ENCODE measurements around the gene PCARE. TPM values are rescaled to one million over a fixed set of nuclear protein-coding genes. Genes with fewer than 3 reads are reported as not detected.
A peak's percentile ranks its signal among the peaks of the same experiment; 100 is the strongest.

PCARE gene
- total RNA-seq, 4 donors from 2014 or later = 0.03 to 1.3 (median 0.36) TPM; not detected in 1

GRCh38 chr2:29117636-29118303 lies 43.4 kb upstream of the PCARE start:
- Histone ChIP-seq H3K9me3 (no peaks in the 10 kb centered on the region), H3K4me1 (peaks cover 41 to 58% of the 10 kb centered on the region in 2 donors), H3K4me3 (peak overlapping the region in 2 of 4 donors; percentile 70 to 75), H3K36me3 (peaks cover 0 to 9% of the 10 kb centered on the region in 2 donors), H3K27ac (peak overlapping the region; percentile 85 to 94 (median 93)), H3K27me3 (no peaks in the 10 kb centered on the region)
- DNase-seq (no peak), ATAC-seq (no peak)
- in situ Hi-C loops (cut with MboI; ENCODE audit: low sequenced_read_pairs in 4 of 4) = loop anchor here in 1 of 4 donors (10.0 kb wide), 1 partner anchor 103 kb away; no protein-coding TSS in a partner anchor
- intact Hi-C loops (cut with DNase I; ENCODE audit: low total_unique reads) = loop anchor here (10.0 kb wide), 1 partner anchor 723 kb away; the partner anchor contains the start of gene FOSL2
- TF ChIP-seq CTCF (IDR thresholded peaks at IDR 0.05 in 4 of 5, conservative IDR thresholded peaks at IDR 0.05 in 1 of 5) (no peak), POLR2A (IDR thresholded peaks at IDR 0.05) (no peak)

- H3K36me3 ChIP-seq = no peaks in the 10 kb centered on the region
- peak overlapping the region; percentile 85 to 94 (median 93) for H3K27ac ChIP-seq
- peak; percentile 77 to 79 for DNase-seq
- no peaks in the 10 kb centered on the region for H3K27me3 ChIP-seq
- no peaks in the 10 kb centered on the region for H3K9me3 ChIP-seq
- in situ Hi-C loops (cut with MboI; ENCODE audit: low sequenced_read_pairs in 4 of 4) (loop anchor here in 1 of 4 donors (10.0 kb wide), 1 partner anchor 101 kb away; no protein-coding TSS in a partner anchor), intact Hi-C loops (cut with DNase I; ENCODE audit: low total_unique reads) (loop anchor here (2.0 to 10.0 kb wide), 3 partner anchors 49 to 721 kb away; partner anchors contain the start of gene FOSL2)
- ATAC-seq = peak; percentile 47 to 49
- peaks cover 42 to 58% of the 10 kb centered on the region in 2 donors for H3K4me1 ChIP-seq
- peak overlapping the region; percentile 63 to 75 (median 70) for H3K4me3 ChIP-seq
- TF ChIP-seq POLR2A (IDR thresholded peaks at IDR 0.05) (peak; percentile 51 to 69), CTCF (IDR thresholded peaks at IDR 0.05 in 4 of 5, conservative IDR thresholded peaks at IDR 0.05 in 1 of 5) (no peak)
Observed at GRCh38 chr2:29115797-29116781, 41.8 kb upstream of the PCARE start.

GRCh38 chr2:29114946-29115609 lies 40.8 kb upstream of the PCARE start, which contains the start of gene CLIP4:
CLIP4 (plus strand) TSS chr2:29115415; CDS start chr2:29121389, 5,974 bp downstream.
- TF ChIP-seq POLR2A (IDR thresholded peaks at IDR 0.05) (peak; percentile 79 to 89), CTCF (IDR thresholded peaks at IDR 0.05 in 4 of 5, conservative IDR thresholded peaks at IDR 0.05 in 1 of 5) (no peak)
- Histone ChIP-seq H3K27ac (peak within 1 kb of the TSS; percentile 85 to 94 (median 93)), H3K9me3 (no peaks in the 10 kb centered on the region), H3K36me3 (no peaks in the 10 kb centered on the region), H3K4me3 (peak within 1 kb of the TSS; percentile 63 to 75 (median 70)), H3K27me3 (no peaks in the 10 kb centered on the region), H3K4me1 (peaks cover 34 to 51% of the 10 kb centered on the region in 2 donors)
- intact Hi-C loops (cut with DNase I; ENCODE audit: low total_unique reads) = loop anchor here (2.0 to 10.0 kb wide), 4 partner anchors 50 to 720 kb away; partner anchors contain the start of gene FOSL2
- in situ Hi-C loops (cut with MboI; ENCODE audit: low sequenced_read_pairs in 4 of 4) = loop anchor here in 1 of 4 donors (10.0 kb wide), 1 partner anchor 100 kb away; no protein-coding TSS in a partner anchor
- ATAC-seq (peak; percentile 50 to 55), DNase-seq (peak; percentile 35 to 52)

DNA sequence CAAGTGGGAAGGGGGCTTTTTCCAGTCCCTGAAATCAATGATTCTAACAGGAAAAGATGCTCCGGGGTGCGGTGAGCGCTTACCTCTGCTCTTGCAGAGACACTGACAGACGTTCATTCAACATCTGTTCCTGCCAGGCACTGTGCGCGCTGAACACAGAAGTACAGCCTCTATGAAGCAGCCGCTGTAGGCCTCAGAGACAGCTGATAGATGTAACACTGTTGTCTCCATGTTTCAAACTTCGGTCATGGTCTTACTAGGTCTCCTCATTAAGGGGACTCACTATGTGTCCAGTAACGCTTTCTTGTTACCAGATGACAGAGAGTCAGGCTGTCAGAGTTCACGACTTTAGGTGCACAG lies 40.2 kb upstream of the PCARE start:
- H3K27me3 ChIP-seq = no peaks in the 10 kb centered on the region
- in situ Hi-C loops (cut with MboI; ENCODE audit: low sequenced_read_pairs in 4 of 4) = loop anchor here in 1 of 4 donors (10.0 kb wide), 1 partner anchor 100 kb away; no protein-coding TSS in a partner anchor
- TF ChIP-seq CTCF (IDR thresholded peaks at IDR 0.05 in 4 of 5, conservative IDR thresholded peaks at IDR 0.05 in 1 of 5) (no peak), POLR2A (IDR thresholded peaks at IDR 0.05) (no peak)
- H3K36me3 ChIP-seq = no peaks in the 10 kb centered on the region
- peak overlapping the region; percentile 85 to 94 (median 93) for H3K27ac ChIP-seq
- H3K4me1 ChIP-seq = peaks cover 29 to 46% of the 10 kb centered on the region in 2 donors
- intact Hi-C loops (cut with DNase I; ENCODE audit: low total_unique reads) = loop anchor here (2.0 to 10.0 kb wide), 4 partner anchors 50 to 720 kb away; partner anchors contain the start of gene FOSL2
- no peaks in the 10 kb centered on the region for H3K9me3 ChIP-seq
- no peak for DNase-seq
- ATAC-seq = peak in 1 of 2 donors; percentile 1
- H3K4me3 ChIP-seq = peak overlapping the region; percentile 60 to 75 (median 70)

Data from gastrocnemius medialis (tissue), 4 donors.